OCI-LY7 (cell line): Measurements from ENCODE around the gene PORCN. TPM values are rescaled to one million over a fixed set of nuclear protein-coding genes. Genes with fewer than 3 reads are reported as not detected.

ENCODE experiments used
- BruUV-seq: library from RNA; stranded (reverse); fragments of 400-500 nt; replicated peaks from 2 replicates; lab custom pipeline; 2021; lab: Mats Ljungman, UMichigan
- CTCF ChIA-PET: fragments of 300-600 bp; sonication (Branson Sonifier 250); formaldehyde crosslinking; loops from one replicate; lab custom pipeline; 2022; ENCODE audit warnings: antibody characterized with exemption; ENCODE audit not compliant: unreplicated experiment; lab: Charles Lee
- POLR2A ChIA-PET: fragments of 300-600 bp; sonication (Branson Sonifier 250); formaldehyde crosslinking; loops from one replicate; lab custom pipeline; 2022; ENCODE audit warnings: antibody characterized with exemption; lab: Charles Lee
- DNase-seq: peaks from one replicate; pipeline ENCODE4 v3.0.0-alpha.2; 2015; ENCODE audit warnings: low spot score
- H2AFZ ChIP-seq: fragments of 200-600 bp; sonication (generic), shearing (Covaris generic); 2 replicates; pipeline ENCODE4 v1.6.1; 2014; ENCODE audit warnings: mild to moderate bottlenecking, antibody characterized with exemption, low read length, moderate library complexity
- H3K27ac ChIP-seq: fragments of 200-600 bp; sonication (generic); 2 replicates; pipeline ENCODE4 v1.5.1; 2014; ENCODE audit warnings: mixed run types, low read depth, mild to moderate bottlenecking, moderate library complexity, low read length, inconsistent platforms; ENCODE audit not compliant: poor library complexity, severe bottlenecking
- H3K36me3 ChIP-seq: fragments of 200-600 bp; sonication (generic); 2 replicates; pipeline ENCODE4 v1.6.1; 2014; ENCODE audit warnings: mild to moderate bottlenecking, antibody characterized with exemption, low read length, moderate library complexity, mixed read lengths; ENCODE audit not compliant: insufficient read depth
- H3K4me1 ChIP-seq: fragments of 200-600 bp; sonication (generic); 2 replicates; pipeline ENCODE4 v1.5.1; 2014; ENCODE audit warnings: mild to moderate bottlenecking, low read length; ENCODE audit not compliant: insufficient read depth, poor library complexity, severe bottlenecking
- H3K4me2 ChIP-seq: fragments of 200-600 bp; sonication (generic); 2 replicates; pipeline ENCODE4 v1.6.1; 2014; ENCODE audit warnings: mild to moderate bottlenecking, low read length
- H3K4me3 ChIP-seq: fragments of 200-600 bp; sonication (generic); 2 replicates; pipeline ENCODE4 v1.5.1; 2014; ENCODE audit warnings: mild to moderate bottlenecking, low read depth, low read length; ENCODE audit not compliant: poor library complexity, severe bottlenecking
- H3K79me2 ChIP-seq: fragments of 200-600 bp; sonication (generic); 2 replicates; pipeline ENCODE4 v1.6.1; 2016; ENCODE audit warnings: low read depth, mild to moderate bottlenecking, low read length, moderate library complexity, mixed read lengths; ENCODE audit not compliant: insufficient read depth
- H3K9me2 ChIP-seq: fragments of 200-600 bp; sonication (generic); 2 replicates; pipeline ENCODE4 v1.6.1; 2016; ENCODE audit warnings: mild to moderate bottlenecking, low read length, mixed read lengths; ENCODE audit not compliant: insufficient read depth
- H3K9me3 ChIP-seq: fragments of 200-600 bp; sonication (generic); 2 replicates; pipeline ENCODE4 v1.6.1; 2014; ENCODE audit warnings: mild to moderate bottlenecking, mixed run types, low read length, mixed read lengths
- H4K20me1 ChIP-seq: fragments of 200-600 bp; sonication (generic); 2 replicates; pipeline ENCODE4 v1.6.1; 2014; ENCODE audit warnings: mild to moderate bottlenecking, antibody characterized with exemption, low read length, moderate library complexity, mixed read lengths; ENCODE audit not compliant: insufficient read depth
- CTCF ChIP-seq: fragments of 200-600 bp; sonication (generic); conservative IDR thresholded peaks from 2 replicates; pipeline ENCODE4 v1.5.1; 2014; ENCODE audit warnings: mild to moderate bottlenecking, antibody characterized with exemption, low read length, moderate library complexity, mixed read lengths
- EZH2phosphoT487 ChIP-seq: fragments of 200-600 bp; sonication (generic); IDR thresholded peaks from 2 replicates; pipeline ENCODE4 v1.6.1; 2018; ENCODE audit warnings: low read depth, borderline replicate concordance, mild to moderate bottlenecking, mixed run types, antibody characterized with exemption, low read length, moderate library complexity, mixed read lengths
- intact Hi-C: fragments of 100-400 bp; cut with micrococcal nuclease; formaldehyde crosslinking; loops from one replicate; pipeline ENCODE4 v1.10.0; 2022; ENCODE audit not compliant: unreplicated experiment
- total RNA-seq, 2 experiments: library from RNA; depleted of rRNA in 1 of 2; stranded (reverse); fragments of >200 nt in 1 of 2; shearing (Covaris generic) in 1 of 2; gene quantifications; 2 replicates each; pipeline ENCODE4 v1.2.3, GENCODE V29; 2014 to 2022

Gene PORCN
- total RNA-seq, 2 experiments from 2014 or later, result 8.4 to 11.3 TPM

GRCh38 chrX:48472225-48472624 lies 36.6 kb upstream of the PORCN start:
- H4K20me1 ChIP-seq, result no peaks in the 10 kb centered on the region
- H2AFZ ChIP-seq, result no peak overlapping the region
- POLR2A ChIA-PET, result interaction anchor here (0.7 kb wide), 1 partner anchor 9 kb away, joined by 5 read pairs; no protein-coding TSS in a partner anchor
- H3K4me2 ChIP-seq, result no peak overlapping the region
- no TSS peak for BruUV-seq
- H3K36me3 ChIP-seq, result 0 out of 2 replicates have a peak, but pooled peaks cover under 1% of the 10 kb centered on the region
- CTCF ChIA-PET, result no interaction called here
- no peaks in the 10 kb centered on the region for H3K9me3 ChIP-seq
- peaks cover 40% of the 10 kb centered on the region for H3K79me2 ChIP-seq
- no peak overlapping the region for H3K4me3 ChIP-seq
- intact Hi-C loops, result no loop called here
- no peaks in the 10 kb centered on the region for H3K9me2 ChIP-seq
- H3K27ac ChIP-seq, result no peak overlapping the region
- peaks cover 28% of the 10 kb centered on the region for H3K4me1 ChIP-seq
- TF ChIP-seq CTCF (no peak), EZH2phosphoT487 (no peak)
- no peak for DNase-seq

GRCh38 chrX:48472851-48473703 lies 35.7 kb upstream of the PORCN start:
- Histone ChIP-seq H3K4me1 (peaks cover 27% of the 10 kb centered on the region), H4K20me1 (no peaks in the 10 kb centered on the region), H2AFZ (no peak overlapping the region), H3K36me3 (peaks cover 5% of the 10 kb centered on the region), H3K9me3 (no peaks in the 10 kb centered on the region), H3K27ac (no peak overlapping the region), H3K79me2 (peaks cover 43% of the 10 kb centered on the region), H3K4me3 (no peak overlapping the region), H3K4me2 (no peak overlapping the region), H3K9me2 (no peaks in the 10 kb centered on the region)
- BruUV-seq, result no TSS peak
- intact Hi-C loops, result no loop called here
- no peak for DNase-seq
- ChIA-PET POLR2A (no interaction called here), CTCF (no interaction called here)
- TF ChIP-seq EZH2phosphoT487 (no peak), CTCF (no peak)

GRCh38 chrX:48473704-48473990 lies 35.1 kb upstream of the PORCN start:
- H3K36me3 ChIP-seq, result peaks cover 10% of the 10 kb centered on the region
- BruUV-seq, result no TSS peak
- intact Hi-C loops, result no loop called here
- H3K27ac ChIP-seq, result no peak overlapping the region
- no peaks in the 10 kb centered on the region for H4K20me1 ChIP-seq
- H2AFZ ChIP-seq, result no peak overlapping the region
- no peaks in the 10 kb centered on the region for H3K9me2 ChIP-seq
- peaks cover 27% of the 10 kb centered on the region for H3K4me1 ChIP-seq
- TF ChIP-seq EZH2phosphoT487, result no peak
- no peak for TF ChIP-seq CTCF
- DNase-seq, result no peak
- POLR2A ChIA-PET, result no interaction called here
- no peaks in the 10 kb centered on the region for H3K9me3 ChIP-seq
- H3K4me2 ChIP-seq, result no peak overlapping the region
- H3K79me2 ChIP-seq, result peaks cover 42% of the 10 kb centered on the region
- CTCF ChIA-PET, result no interaction called here
- H3K4me3 ChIP-seq, result no peak overlapping the region
